ENCODE data around the gene UBXN4. TPM values are rescaled to one million over a fixed set of nuclear protein-coding genes. Genes with fewer than 3 reads are reported as not detected.
"Not testable (repeated sequence)": the region's sequence is repeated elsewhere in the genome, so short reads cannot be mapped to it uniquely, and the experiment has no call there.

UBXN4 gene
- total RNA-seq: 10 to 100 TPM; 78.2 to 91.1 (median 80.5) TPM

DNA sequence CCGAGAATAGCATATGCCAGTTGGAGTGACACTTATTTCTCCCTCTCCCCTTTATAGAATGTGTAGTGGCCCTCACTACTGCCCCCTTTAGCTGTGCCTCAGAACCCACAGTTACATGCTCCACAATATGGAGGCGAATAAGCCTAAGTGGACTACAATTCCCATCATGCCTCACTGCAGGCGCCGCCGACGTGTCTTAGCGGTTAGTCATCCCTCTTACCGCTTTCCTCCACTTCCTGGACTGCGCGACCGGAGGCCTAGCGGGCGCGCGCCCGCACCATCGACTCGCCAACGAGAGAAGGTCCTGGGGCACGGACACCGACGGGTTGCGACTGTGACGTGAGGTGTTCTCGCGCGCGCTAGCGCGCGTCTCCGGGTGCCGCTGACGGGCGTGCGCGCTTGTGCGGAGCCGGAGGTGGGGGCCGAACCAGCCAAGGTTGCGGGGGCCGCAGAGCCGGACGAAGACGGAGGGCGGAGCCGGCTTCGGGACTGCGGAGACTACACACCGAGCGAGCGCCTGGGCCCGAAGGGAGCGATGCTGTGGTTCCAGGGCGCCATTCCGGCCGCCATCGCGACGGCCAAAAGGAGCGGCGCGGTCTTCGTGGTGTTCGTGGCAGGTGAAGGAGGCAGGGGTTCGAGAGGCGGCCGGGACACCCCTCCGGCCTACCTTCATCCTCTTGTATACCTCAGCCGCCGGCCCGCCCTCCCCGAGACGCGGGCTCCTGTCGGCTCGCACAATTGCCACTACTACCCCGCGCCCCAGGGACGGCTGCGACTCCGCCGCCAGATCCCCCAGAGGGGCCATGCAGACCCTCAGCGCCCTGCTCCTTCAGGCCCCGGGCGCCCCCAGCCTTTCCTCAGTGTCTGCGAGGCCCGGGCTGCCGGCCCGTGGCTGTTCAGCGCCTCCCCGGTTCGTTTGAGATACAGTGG is at the start of gene UBXN4:
Gene UBXN4, plus strand, starts transcription at position 461 of the 930 bp plus-strand sequence. Its CDS starts 75 bp downstream, at position 536.
- Mint-ChIP-seq H3K27me3 (ENCODE audit: low read depth) (no peaks in the 10 kb centered on the region), H3K9me3 (peaks cover 4% of the 10 kb centered on the region), H3K4me1 (ENCODE audit: low read depth) (peaks cover 37% of the 10 kb centered on the region), H3K4me3 (peak within 1 kb of the TSS; percentile 99), H3K36me3 (ENCODE audit: insufficient read depth) (peaks cover 20% of the 10 kb centered on the region)
- DNase-seq: peak; percentile 91
- ATAC-seq: peak; percentile 92 to 93

GRCh38 chr2:135694711-135695110 is 46.9 kb upstream of the UBXN4 start:
- Mint-ChIP-seq H3K9me3 (no peaks in the 10 kb centered on the region), H3K4me3 (no peak overlapping the region), H3K27me3 (ENCODE audit: low read depth) (no peaks in the 10 kb centered on the region), H3K4me1 (ENCODE audit: low read depth) (peaks cover 8% of the 10 kb centered on the region), H3K36me3 (ENCODE audit: insufficient read depth) (peaks cover 17% of the 10 kb centered on the region)
- DNase-seq (no peak), ATAC-seq (no peak)

DNA sequence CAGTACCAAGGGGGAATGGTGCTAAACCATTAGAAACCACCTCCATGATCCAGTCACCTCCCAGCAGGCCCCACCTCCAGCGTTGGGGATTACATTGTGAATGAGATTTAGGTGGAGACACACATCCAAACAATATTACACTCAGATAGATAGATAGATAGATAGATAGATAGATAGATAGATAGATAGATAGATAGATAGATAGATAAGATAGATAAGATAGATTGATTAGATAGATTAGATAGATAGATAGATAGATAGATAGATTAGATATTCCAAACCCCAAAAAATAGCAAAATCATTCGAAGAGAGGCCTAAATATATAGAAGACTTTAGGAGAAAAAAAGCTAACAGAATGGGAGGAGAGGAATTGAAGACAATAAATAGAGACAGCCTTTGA is 42.8 kb upstream of the UBXN4 start:
- no peak overlapping the region for H3K4me3 Mint-ChIP-seq
- H3K27me3 Mint-ChIP-seq (ENCODE audit: low read depth): no peaks in the 10 kb centered on the region
- no peaks in the 10 kb centered on the region for H3K4me1 Mint-ChIP-seq (ENCODE audit: low read depth)
- H3K9me3 Mint-ChIP-seq: no peaks in the 10 kb centered on the region
- H3K36me3 Mint-ChIP-seq (ENCODE audit: insufficient read depth): peaks cover 19% of the 10 kb centered on the region
- DNase-seq: no peak
- no peak for ATAC-seq

DNA sequence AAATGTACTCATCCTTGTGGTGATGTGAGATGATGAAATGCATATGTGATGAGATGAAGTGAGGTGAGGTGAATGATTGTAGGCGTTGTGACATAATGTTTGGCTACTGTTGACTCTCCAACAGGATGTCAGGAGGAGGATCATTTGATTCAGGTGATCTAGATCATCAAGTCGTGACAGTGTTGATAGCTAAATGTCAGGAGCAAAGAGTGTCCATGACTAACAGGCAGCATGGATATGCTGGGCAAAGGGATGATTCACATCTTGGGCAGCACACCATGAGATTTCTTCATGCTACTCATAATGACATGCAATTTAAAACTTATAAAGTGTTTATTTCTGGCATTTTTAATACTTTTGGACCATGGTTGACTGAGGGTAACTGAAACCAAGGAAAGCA is 40.2 kb upstream of the UBXN4 start:
- DNase-seq (no peak), ATAC-seq (no peak)
- Mint-ChIP-seq H3K27me3 (ENCODE audit: low read depth) (no peaks in the 10 kb centered on the region), H3K9me3 (no peaks in the 10 kb centered on the region), H3K4me3 (no peak overlapping the region), H3K4me1 (ENCODE audit: low read depth) (no peaks in the 10 kb centered on the region), H3K36me3 (ENCODE audit: insufficient read depth) (peaks cover 2% of the 10 kb centered on the region)

DNA sequence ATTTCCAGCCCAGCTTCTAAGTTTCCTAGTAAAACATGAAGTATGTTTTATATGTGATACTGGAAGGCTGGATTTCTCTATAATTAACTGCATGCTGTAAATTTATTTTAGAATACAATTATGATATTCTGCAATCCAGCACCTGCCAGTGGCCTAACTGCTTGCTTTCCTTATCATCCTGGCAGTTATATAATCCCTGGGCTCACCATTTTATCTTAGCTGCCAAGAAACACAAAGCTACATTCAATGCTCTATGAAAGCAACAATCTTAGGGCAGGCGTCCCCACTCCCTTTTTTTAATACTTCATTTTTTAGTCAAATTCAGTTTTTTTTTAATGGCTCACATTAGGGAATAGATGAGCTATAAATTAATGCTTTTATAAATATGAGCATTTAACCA is 38.4 kb upstream of the UBXN4 start:
- H3K36me3 Mint-ChIP-seq (ENCODE audit: insufficient read depth): peaks cover 2% of the 10 kb centered on the region
- ATAC-seq: no peak
- no peaks in the 10 kb centered on the region for H3K4me1 Mint-ChIP-seq (ENCODE audit: low read depth)
- no peaks in the 10 kb centered on the region for H3K27me3 Mint-ChIP-seq (ENCODE audit: low read depth)
- no peaks in the 10 kb centered on the region for H3K9me3 Mint-ChIP-seq
- no peak overlapping the region for H3K4me3 Mint-ChIP-seq
- DNase-seq: no peak

GRCh38 chr2:135704075-135704474 is 37.6 kb upstream of the UBXN4 start:
- H3K36me3 Mint-ChIP-seq (ENCODE audit: insufficient read depth); DNase-seq; H3K9me3 Mint-ChIP-seq; H3K27me3 Mint-ChIP-seq (ENCODE audit: low read depth); H3K4me3 Mint-ChIP-seq; ATAC-seq; H3K4me1 Mint-ChIP-seq (ENCODE audit: low read depth): not testable (repeated sequence)

DNA sequence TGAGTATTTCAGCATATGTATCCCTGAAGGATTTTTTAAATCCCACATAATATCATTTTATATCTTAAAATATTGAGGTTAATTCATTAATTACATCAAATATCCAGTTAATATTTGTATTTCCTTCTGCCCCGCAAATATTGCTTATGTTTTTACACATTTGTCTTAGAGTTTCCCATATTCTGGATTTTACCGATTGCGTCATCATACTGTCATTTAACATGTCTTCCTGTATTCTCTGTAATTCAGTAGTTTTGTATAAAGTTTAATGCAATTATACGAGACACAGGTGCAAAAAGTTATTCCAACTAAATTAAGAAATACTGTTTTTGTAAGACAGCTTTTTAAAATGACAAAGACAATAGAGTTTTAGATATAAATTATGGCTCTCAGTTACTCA is 33.5 kb upstream of the UBXN4 start:
- H3K9me3 Mint-ChIP-seq: no peaks in the 10 kb centered on the region
- H3K4me1 Mint-ChIP-seq (ENCODE audit: low read depth): no peaks in the 10 kb centered on the region
- DNase-seq: no peak
- no peaks in the 10 kb centered on the region for H3K27me3 Mint-ChIP-seq (ENCODE audit: low read depth)
- H3K4me3 Mint-ChIP-seq: no peak overlapping the region
- no peak for ATAC-seq
- H3K36me3 Mint-ChIP-seq (ENCODE audit: insufficient read depth): peaks cover 6% of the 10 kb centered on the region

DNA sequence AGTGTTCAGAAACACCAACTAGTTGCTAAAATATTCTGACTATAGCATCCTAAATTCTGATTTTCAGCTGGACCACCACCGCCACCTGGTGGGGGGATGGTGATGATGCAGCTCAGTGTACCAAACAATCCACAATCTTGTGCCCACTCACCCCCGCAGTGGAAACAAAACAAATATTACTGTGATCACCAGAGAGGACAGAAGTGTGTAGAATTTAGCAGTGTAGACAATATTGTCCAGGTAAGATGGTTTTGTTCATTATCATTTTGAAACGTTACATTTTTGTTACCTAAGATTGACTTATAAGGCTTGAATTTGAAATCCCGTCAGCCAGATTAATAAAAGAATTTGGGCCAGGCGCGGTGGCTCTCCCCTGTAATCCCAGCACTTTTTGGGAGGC is 31.7 kb upstream of the UBXN4 start:
- ATAC-seq (peak; percentile 61 to 65), DNase-seq (peak; percentile 73)
- no peaks in the 10 kb centered on the region for H3K4me1 Mint-ChIP-seq (ENCODE audit: low read depth)
- no peak overlapping the region for H3K4me3 Mint-ChIP-seq
- H3K27me3 Mint-ChIP-seq (ENCODE audit: low read depth): no peaks in the 10 kb centered on the region
- H3K9me3 Mint-ChIP-seq: no peaks in the 10 kb centered on the region
- peaks cover 11% of the 10 kb centered on the region for H3K36me3 Mint-ChIP-seq (ENCODE audit: insufficient read depth)

GRCh38 chr2:135715086-135715485 is 26.6 kb upstream of the UBXN4 start:
- H3K4me3 Mint-ChIP-seq; DNase-seq; H3K9me3 Mint-ChIP-seq; H3K4me1 Mint-ChIP-seq (ENCODE audit: low read depth); H3K27me3 Mint-ChIP-seq (ENCODE audit: low read depth); ATAC-seq: not testable (repeated sequence)
- H3K36me3 Mint-ChIP-seq (ENCODE audit: insufficient read depth): peaks cover 19% of the 10 kb centered on the region

- H3K36me3 Mint-ChIP-seq (ENCODE audit: insufficient read depth): peaks cover 12% of the 10 kb centered on the region
- H3K4me1 Mint-ChIP-seq (ENCODE audit: low read depth): peaks cover 2% of the 10 kb centered on the region
- H3K4me3 Mint-ChIP-seq: no peak overlapping the region
- no peaks in the 10 kb centered on the region for H3K27me3 Mint-ChIP-seq (ENCODE audit: low read depth)
- DNase-seq: no peak
- ATAC-seq: no peak
- no peaks in the 10 kb centered on the region for H3K9me3 Mint-ChIP-seq
Observed at GRCh38 chr2:135728064-135728743, 13.5 kb upstream of the UBXN4 start.

DNA sequence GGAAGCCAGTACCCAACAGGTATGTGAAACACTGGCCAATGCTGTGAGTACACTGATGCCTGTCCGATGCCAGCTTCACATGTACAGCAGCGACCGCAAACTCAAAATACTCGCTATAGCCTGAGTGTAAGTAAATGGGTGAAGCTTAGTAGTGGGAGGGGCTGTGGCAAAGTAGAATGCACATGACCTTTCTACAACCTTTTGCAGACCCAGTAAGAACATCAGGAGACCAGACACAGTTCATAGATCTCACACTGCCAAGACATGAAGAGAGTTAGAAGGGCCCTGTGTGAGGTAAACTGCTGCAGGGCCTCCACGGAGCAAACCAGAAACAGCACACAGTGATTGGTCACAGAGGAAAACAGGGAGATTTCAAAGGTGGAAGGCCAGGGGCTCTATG is 9.1 kb upstream of the UBXN4 start:
- DNase-seq (no peak), ATAC-seq (no peak)
- no peaks in the 10 kb centered on the region for H3K27me3 Mint-ChIP-seq (ENCODE audit: low read depth)
- H3K9me3 Mint-ChIP-seq: no peaks in the 10 kb centered on the region
- H3K4me3 Mint-ChIP-seq: no peak overlapping the region
- no peaks in the 10 kb centered on the region for H3K36me3 Mint-ChIP-seq (ENCODE audit: insufficient read depth)
- peaks cover 2% of the 10 kb centered on the region for H3K4me1 Mint-ChIP-seq (ENCODE audit: low read depth)

- Mint-ChIP-seq H3K27me3 (ENCODE audit: low read depth) (no peaks in the 10 kb centered on the region), H3K9me3 (no peaks in the 10 kb centered on the region), H3K36me3 (ENCODE audit: insufficient read depth) (no peaks in the 10 kb centered on the region), H3K4me3 (no peak overlapping the region), H3K4me1 (ENCODE audit: low read depth) (peaks cover 2% of the 10 kb centered on the region)
- ATAC-seq (no peak), DNase-seq (no peak)
Observed at GRCh38 chr2:135733045-135733444, 8.6 kb upstream of the UBXN4 start.

GRCh38 chr2:135736546-135736945 is 5.1 kb upstream of the UBXN4 start:
- peaks cover 4% of the 10 kb centered on the region for H3K4me1 Mint-ChIP-seq (ENCODE audit: low read depth)
- no peaks in the 10 kb centered on the region for H3K36me3 Mint-ChIP-seq (ENCODE audit: insufficient read depth)
- DNase-seq (no peak), ATAC-seq (no peak)
- H3K27me3 Mint-ChIP-seq (ENCODE audit: low read depth): no peaks in the 10 kb centered on the region
- peaks cover 4% of the 10 kb centered on the region for H3K9me3 Mint-ChIP-seq
- H3K4me3 Mint-ChIP-seq: no peak overlapping the region

DNA sequence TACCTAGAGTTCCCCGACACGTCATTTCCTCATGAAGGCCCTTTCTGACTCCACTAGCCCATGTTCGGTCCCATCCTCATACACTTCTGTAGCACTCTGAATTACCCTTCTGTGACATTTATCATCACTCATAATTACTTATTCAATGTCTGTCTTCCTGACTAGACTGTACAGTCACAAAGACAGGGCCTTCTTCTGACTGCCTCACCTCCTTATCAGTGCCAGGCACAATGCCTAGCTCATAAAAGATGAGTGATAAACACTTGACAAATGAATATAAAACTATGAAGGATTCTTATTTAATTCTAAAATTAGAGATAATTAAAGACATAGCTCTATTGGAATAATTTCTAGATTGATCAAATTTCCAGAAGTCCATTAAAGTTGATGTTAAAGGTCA is 1.4 kb upstream of the UBXN4 start:
- H3K4me1 Mint-ChIP-seq (ENCODE audit: low read depth): peaks cover 24% of the 10 kb centered on the region

DNA sequence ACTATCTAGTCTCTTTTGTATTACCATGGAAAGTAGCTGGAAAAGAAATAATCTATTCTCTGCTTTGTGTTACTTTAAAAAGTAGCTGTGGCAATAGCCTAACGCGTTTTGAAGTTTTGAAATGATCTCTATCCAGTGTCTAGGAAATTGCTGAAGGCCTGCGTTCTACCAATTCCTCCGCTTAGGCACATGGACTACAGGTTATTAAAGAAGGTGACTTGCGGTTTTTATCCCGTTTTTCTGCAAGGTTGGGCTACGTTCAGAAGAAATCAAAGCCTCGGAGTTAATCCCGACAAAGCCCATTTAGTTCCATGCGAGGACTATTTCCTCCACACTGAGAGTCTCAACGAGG is 636 bp upstream of the UBXN4 start:
- H3K27me3 Mint-ChIP-seq (ENCODE audit: low read depth): no peaks in the 10 kb centered on the region
- H3K4me1 Mint-ChIP-seq (ENCODE audit: low read depth): peaks cover 31% of the 10 kb centered on the region
- H3K9me3 Mint-ChIP-seq: peaks cover 4% of the 10 kb centered on the region
- peaks cover 14% of the 10 kb centered on the region for H3K36me3 Mint-ChIP-seq (ENCODE audit: insufficient read depth)
- ATAC-seq: no peak
- DNase-seq: no peak
- no peak overlapping the region for H3K4me3 Mint-ChIP-seq

More for the DNA sequence above, 1.4 kb upstream of the UBXN4 start:
- DNase-seq: no peak
- H3K9me3 Mint-ChIP-seq: peaks cover 4% of the 10 kb centered on the region
- H3K36me3 Mint-ChIP-seq (ENCODE audit: insufficient read depth): peaks cover 12% of the 10 kb centered on the region
- no peaks in the 10 kb centered on the region for H3K27me3 Mint-ChIP-seq (ENCODE audit: low read depth)
- no peak for ATAC-seq
- no peak overlapping the region for H3K4me3 Mint-ChIP-seq
